ENCODE measurements around the gene EDNRB.
"Not testable (repeated sequence)": the region's sequence is repeated elsewhere in the genome, so short reads cannot be mapped to it uniquely, and the experiment has no call there.

Gene EDNRB

GRCh38 chr13:77918391-77919245, at the start of gene EDNRB:
EDNRB (minus strand) TSS chr13:77918831; CDS start chr13:77918573, 258 bp downstream.
- POLR2A ChIA-PET (ENCODE audit: low non-redundant PET) = no interaction called here
- no peak within 1 kb of the TSS for H3K27ac ChIP-seq
- CTCF ChIA-PET = interaction anchor here (0.6 to 0.7 kb wide), 3 partner anchors 131 to 1676 kb away, joined by 4 to 5 read pairs (median 5); no protein-coding TSS in a partner anchor
- peak; percentile 26 for DNase-seq (ENCODE audit: low spot score)
- TF ChIP-seq, protein P1, sequence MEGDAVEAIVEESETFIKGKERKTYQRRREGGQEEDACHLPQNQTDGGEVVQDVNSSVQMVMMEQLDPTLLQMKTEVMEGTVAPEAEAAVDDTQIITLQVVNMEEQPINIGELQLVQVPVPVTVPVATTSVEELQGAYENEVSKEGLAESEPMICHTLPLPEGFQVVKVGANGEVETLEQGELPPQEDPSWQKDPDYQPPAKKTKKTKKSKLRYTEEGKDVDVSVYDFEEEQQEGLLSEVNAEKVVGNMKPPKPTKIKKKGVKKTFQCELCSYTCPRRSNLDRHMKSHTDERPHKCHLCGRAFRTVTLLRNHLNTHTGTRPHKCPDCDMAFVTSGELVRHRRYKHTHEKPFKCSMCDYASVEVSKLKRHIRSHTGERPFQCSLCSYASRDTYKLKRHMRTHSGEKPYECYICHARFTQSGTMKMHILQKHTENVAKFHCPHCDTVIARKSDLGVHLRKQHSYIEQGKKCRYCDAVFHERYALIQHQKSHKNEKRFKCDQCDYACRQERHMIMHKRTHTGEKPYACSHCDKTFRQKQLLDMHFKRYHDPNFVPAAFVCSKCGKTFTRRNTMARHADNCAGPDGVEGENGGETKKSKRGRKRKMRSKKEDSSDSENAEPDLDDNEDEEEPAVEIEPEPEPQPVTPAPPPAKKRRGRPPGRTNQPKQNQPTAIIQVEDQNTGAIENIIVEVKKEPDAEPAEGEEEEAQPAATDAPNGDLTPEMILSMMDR (conservative IDR thresholded peaks at IDR 0.05; ENCODE audit: low read depth) = no peak

- no peak overlapping the region for H3K27ac ChIP-seq
- no peak for DNase-seq (ENCODE audit: low spot score)
- TF ChIP-seq, protein P1 (conservative IDR thresholded peaks at IDR 0.05; ENCODE audit: low read depth) = no peak
- ChIA-PET CTCF (no interaction called here), POLR2A (ENCODE audit: low non-redundant PET) (no interaction called here)
Measured at GRCh38 chr13:77966671-77967070, 48.0 kb upstream of the EDNRB start.

GRCh38 chr13:77952737-77953136, 34.1 kb upstream of the EDNRB start:
- ChIA-PET POLR2A (ENCODE audit: low non-redundant PET) (no interaction called here), CTCF (no interaction called here)
- DNase-seq (ENCODE audit: low spot score) = no peak
- TF ChIP-seq, protein P1 (conservative IDR thresholded peaks at IDR 0.05; ENCODE audit: low read depth) = no peak
- H3K27ac ChIP-seq = no peak overlapping the region

DNA sequence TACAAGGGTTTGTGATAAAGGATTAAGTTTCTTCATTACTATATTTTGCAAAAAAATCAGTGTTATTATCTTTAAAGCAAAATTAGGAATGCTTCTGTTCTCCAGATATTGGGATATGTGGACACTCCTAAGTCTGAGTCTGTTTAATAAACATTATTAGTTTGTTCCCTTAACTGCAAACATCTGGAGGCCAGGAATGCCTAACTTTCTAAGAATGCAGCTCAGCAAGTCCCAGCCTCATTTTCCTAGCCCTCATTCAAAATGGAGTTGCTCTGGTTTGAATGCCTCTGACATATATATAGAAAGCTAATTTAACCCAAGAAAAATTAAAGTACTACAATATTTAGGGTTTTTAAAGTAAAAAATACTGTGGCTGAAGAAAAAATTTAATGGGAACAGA, 33.6 kb upstream of the EDNRB start:
- no peak overlapping the region for H3K27ac ChIP-seq
- CTCF ChIA-PET = interaction anchor here (0.6 kb wide), 2 partner anchors 197 to 876 kb away, joined by 3 to 4 read pairs; no protein-coding TSS in a partner anchor
- TF ChIP-seq, protein P1 (conservative IDR thresholded peaks at IDR 0.05; ENCODE audit: low read depth) = no peak
- no peak for DNase-seq (ENCODE audit: low spot score)
- POLR2A ChIA-PET (ENCODE audit: low non-redundant PET) = no interaction called here

- H3K27ac ChIP-seq = no peak overlapping the region
- TF ChIP-seq, protein P1 (conservative IDR thresholded peaks at IDR 0.05; ENCODE audit: low read depth) = no peak
- POLR2A ChIA-PET (ENCODE audit: low non-redundant PET) = no interaction called here
- CTCF ChIA-PET = no interaction called here
- DNase-seq (ENCODE audit: low spot score) = no peak
Measured at GRCh38 chr13:77946522-77946921, 27.9 kb upstream of the EDNRB start.

GRCh38 chr13:77935063-77935462, 16.4 kb upstream of the EDNRB start:
- CTCF ChIA-PET; DNase-seq (ENCODE audit: low spot score); POLR2A ChIA-PET (ENCODE audit: low non-redundant PET); H3K27ac ChIP-seq: not testable (repeated sequence)

DNA sequence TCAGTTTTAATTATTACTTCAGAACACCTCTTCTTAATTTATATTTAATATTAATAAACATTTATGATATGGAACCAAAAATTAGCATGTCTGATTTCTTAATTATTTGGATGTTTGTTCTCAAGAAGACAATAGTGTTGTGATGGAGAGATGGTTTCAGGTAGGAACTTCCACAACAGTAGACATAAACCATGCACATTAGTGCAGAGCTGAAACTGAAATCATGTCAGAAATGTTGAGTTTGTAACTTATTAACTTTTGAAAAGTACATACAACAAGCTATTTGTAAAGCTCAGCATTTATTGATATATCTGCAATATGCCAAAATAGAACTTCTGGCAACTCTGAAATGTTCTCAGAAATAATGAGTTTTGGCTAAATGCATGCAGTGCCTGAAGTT, 11.8 kb upstream of the EDNRB start:
- no peak for DNase-seq (ENCODE audit: low spot score)
- ChIA-PET CTCF (no interaction called here), POLR2A (ENCODE audit: low non-redundant PET) (no interaction called here)
- H3K27ac ChIP-seq = no peak overlapping the region
- TF ChIP-seq, protein P1 (conservative IDR thresholded peaks at IDR 0.05; ENCODE audit: low read depth) = no peak

Measured in RWPE1 (cell line).